ENCODE results near the gene ZDHHC14.

DNA sequence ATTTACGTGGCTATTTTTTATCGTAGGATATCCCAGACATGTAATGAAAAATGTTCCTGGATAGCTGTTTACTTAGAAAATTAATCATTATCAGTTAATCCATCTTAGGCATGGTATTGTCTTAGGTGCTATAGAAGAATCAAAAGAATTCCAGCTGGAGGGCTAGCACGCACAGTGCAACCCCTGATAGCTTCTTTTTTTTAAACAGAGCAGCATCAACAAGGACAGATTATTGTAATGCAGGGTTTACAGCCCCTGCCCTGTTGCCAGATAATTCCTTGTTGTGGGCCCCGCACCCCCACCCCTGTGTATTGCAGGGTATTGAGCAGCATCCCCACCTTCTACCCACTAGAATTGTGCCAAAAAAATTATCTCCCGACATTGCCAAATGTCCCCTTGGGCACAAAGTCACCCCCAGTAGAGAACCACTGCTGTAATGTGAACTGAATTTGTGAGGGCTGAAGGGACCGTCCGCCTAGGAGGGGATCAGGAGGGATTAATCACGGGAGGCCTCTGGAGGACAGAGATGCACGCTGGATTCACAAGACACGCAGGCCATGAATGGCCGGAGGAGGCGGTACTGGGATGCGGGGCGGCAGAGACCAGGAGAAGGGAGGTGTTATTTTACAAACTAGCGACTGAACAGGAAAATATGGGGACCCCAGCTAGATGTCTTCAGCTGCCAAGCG lies 174.6 kb downstream of the ZDHHC14 start:
- TF ChIP-seq POLR2AphosphoS5 (IDR thresholded peaks at IDR 0.05) (no peak), CTCF (IDR thresholded peaks at IDR 0.05) (no peak)
